Breast epithelium (tissue), 4 donors: ENCODE results near the gene PRR7. TPM values are rescaled to one million over a fixed set of nuclear protein-coding genes. Genes with fewer than 3 reads are reported as not detected.
"Not testable (repeated sequence)": the region's sequence is repeated elsewhere in the genome, so short reads cannot be mapped to it uniquely, and the experiment has no call there.

Experiments used
- DNase-seq, 2 donors: peaks; one replicate each; pipeline ENCODE4 v3.0.0-alpha.2; 2019; ENCODE audit warnings: low spot score in 2 of 2
- H3K27ac ChIP-seq, 2 donors: fragments of 200-600 bp; sonication (generic) in 1 of 2; one replicate each; pipeline ENCODE4 v1.5.1; 2016 to 2019; ENCODE audit warnings: mild to moderate bottlenecking in 1 of 2
- H3K27me3 ChIP-seq, 2 donors: fragments of 200-600 bp; sonication (generic) in 1 of 2; one replicate each; pipeline versions ENCODE4 v1.5.1 to v1.6.0; 2017 to 2019; ENCODE audit warnings: control low read depth in 1 of 2, mild to moderate bottlenecking in 1 of 2
- H3K36me3 ChIP-seq: fragments of 200-600 bp; one replicate; pipeline ENCODE4 v1.5.1; 2019
- H3K4me1 ChIP-seq, 2 donors: fragments of 200-600 bp; sonication (generic); one replicate each; pipeline ENCODE4 v1.5.1; 2016 to 2019; ENCODE audit warnings: control low read depth in 1 of 2
- H3K4me3 ChIP-seq, 3 donors: fragments of 200-600 bp; sonication (generic); 1 replicate in 2 of 3; 2 replicates in 1 of 3; pipeline ENCODE4 v1.5.1; 2016 to 2019; ENCODE audit warnings: mild to moderate bottlenecking in 3 of 3, moderate library complexity in 2 of 3
- H3K9me3 ChIP-seq, 2 donors: fragments of 200-600 bp; sonication (generic) in 1 of 2; one replicate each; pipeline ENCODE4 v1.5.1; 2016 to 2019; ENCODE audit warnings: control low read depth in 1 of 2
- POLR2A ChIP-seq: fragments of 450-650 bp; IDR thresholded peaks from one replicate; pipeline ENCODE4 v1.6.1; 2016; ENCODE audit warnings: antibody characterized with exemption, mild to moderate bottlenecking, moderate library complexity
- POLR2AphosphoS5 ChIP-seq, 3 donors: sonication (generic); formaldehyde crosslinking; IDR thresholded peaks; one replicate each; pipeline ENCODE4 v1.6.1; 2017; ENCODE audit warnings: antibody characterized with exemption in 3 of 3
- intact Hi-C: fragments of 100-400 bp; cut with DNase I; formaldehyde crosslinking; loops from one replicate; pipeline ENCODE4 v1.15.1; 2023; ENCODE audit warnings: low total_unique reads
- total RNA-seq, 3 donors: library from RNA; depleted of rRNA; stranded (reverse); fragments of >200 nt; gene quantifications; one replicate each; pipeline ENCODE4 v1.1.0, GENCODE V29; 2016
- TF ChIP-seq, protein P1 (sequence below), 3 donors: fragments of 450-650 bp; IDR thresholded peaks; one replicate each; pipeline ENCODE4 v1.5.1; 2016 to 2017; ENCODE audit warnings: antibody characterized with exemption in 3 of 3, mild to moderate bottlenecking in 3 of 3, moderate library complexity in 3 of 3

PRR7 gene
- total RNA-seq, 3 donors from 2014 or later, result 0.48 to 2.0 (median 1.3) TPM

GRCh38 chr5:177405805-177406204 is 40.8 kb upstream of the PRR7 start:
- DNase-seq, result no peak
- H3K4me3 ChIP-seq, result no peak overlapping the region
- no peak for TF ChIP-seq POLR2AphosphoS5 (IDR thresholded peaks at IDR 0.05)
- TF ChIP-seq POLR2A, result no peak
- TF ChIP-seq, protein P1, sequence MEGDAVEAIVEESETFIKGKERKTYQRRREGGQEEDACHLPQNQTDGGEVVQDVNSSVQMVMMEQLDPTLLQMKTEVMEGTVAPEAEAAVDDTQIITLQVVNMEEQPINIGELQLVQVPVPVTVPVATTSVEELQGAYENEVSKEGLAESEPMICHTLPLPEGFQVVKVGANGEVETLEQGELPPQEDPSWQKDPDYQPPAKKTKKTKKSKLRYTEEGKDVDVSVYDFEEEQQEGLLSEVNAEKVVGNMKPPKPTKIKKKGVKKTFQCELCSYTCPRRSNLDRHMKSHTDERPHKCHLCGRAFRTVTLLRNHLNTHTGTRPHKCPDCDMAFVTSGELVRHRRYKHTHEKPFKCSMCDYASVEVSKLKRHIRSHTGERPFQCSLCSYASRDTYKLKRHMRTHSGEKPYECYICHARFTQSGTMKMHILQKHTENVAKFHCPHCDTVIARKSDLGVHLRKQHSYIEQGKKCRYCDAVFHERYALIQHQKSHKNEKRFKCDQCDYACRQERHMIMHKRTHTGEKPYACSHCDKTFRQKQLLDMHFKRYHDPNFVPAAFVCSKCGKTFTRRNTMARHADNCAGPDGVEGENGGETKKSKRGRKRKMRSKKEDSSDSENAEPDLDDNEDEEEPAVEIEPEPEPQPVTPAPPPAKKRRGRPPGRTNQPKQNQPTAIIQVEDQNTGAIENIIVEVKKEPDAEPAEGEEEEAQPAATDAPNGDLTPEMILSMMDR (IDR thresholded peaks at IDR 0.05), result no peak
- H3K27me3 ChIP-seq, result peaks cover 2 to 15% of the 10 kb centered on the region in 2 donors
- intact Hi-C loops, result loop anchor here (5.0 kb wide), 1 partner anchor 41 kb away; the partner anchor contains the start of gene PRR7
- H3K4me1 ChIP-seq, result peaks cover 5% of the 10 kb centered on the region in 2 donors
- no peaks in the 10 kb centered on the region for H3K9me3 ChIP-seq
- no peaks in the 10 kb centered on the region for H3K36me3 ChIP-seq
- H3K27ac ChIP-seq, result no peak overlapping the region

GRCh38 chr5:177409043-177409801 is 37.4 kb upstream of the PRR7 start, which contains the start of gene F12:
Gene F12, minus strand, starts transcription at chr5:177409564. Its CDS starts 37 bp downstream, at chr5:177409527.
- Histone ChIP-seq H3K36me3 (no peaks in the 10 kb centered on the region), H3K27ac (no peak within 1 kb of the TSS), H3K27me3 (no peaks in the 10 kb centered on the region), H3K4me1 (peaks cover 0 to 5% of the 10 kb centered on the region in 2 donors), H3K9me3 (no peaks in the 10 kb centered on the region), H3K4me3 (no peak within 1 kb of the TSS)
- TF ChIP-seq POLR2A (no peak), POLR2AphosphoS5 (IDR thresholded peaks at IDR 0.05) (no peak)
- TF ChIP-seq, protein P1 (IDR thresholded peaks at IDR 0.05), result no peak
- intact Hi-C loops, result loop anchor here (5.0 kb wide), 1 partner anchor 38 kb away; the partner anchor contains the start of gene PRR7
- no peak for DNase-seq

DNA sequence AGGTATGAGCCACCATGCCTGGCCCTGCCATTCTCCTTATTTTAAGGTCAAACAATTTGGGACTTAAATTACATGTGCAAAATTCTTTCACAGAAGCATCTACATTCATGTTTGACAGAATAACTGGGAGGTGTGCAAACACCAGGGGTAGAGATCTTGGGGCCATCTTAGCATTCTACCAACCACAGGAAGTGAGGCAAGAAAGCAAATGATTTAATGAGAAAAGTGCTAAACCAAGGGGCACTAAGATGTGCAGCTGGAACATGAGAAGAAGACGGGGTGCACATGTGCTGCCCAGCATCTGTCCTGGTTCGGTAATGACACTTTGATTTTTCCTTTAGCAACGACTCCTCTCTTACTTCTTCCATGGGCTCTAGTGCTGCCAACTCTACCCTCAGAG is 36.0 kb upstream of the PRR7 start:
- intact Hi-C loops, result no loop called here
- Histone ChIP-seq H3K27ac (no peak overlapping the region), H3K4me3 (no peak overlapping the region), H3K36me3 (no peaks in the 10 kb centered on the region), H3K27me3 (no peaks in the 10 kb centered on the region), H3K4me1 (no peaks in the 10 kb centered on the region), H3K9me3 (no peaks in the 10 kb centered on the region)
- DNase-seq, result no peak
- no peak for TF ChIP-seq POLR2A
- TF ChIP-seq, protein P1 (IDR thresholded peaks at IDR 0.05), result no peak
- TF ChIP-seq POLR2AphosphoS5 (IDR thresholded peaks at IDR 0.05), result no peak

DNA sequence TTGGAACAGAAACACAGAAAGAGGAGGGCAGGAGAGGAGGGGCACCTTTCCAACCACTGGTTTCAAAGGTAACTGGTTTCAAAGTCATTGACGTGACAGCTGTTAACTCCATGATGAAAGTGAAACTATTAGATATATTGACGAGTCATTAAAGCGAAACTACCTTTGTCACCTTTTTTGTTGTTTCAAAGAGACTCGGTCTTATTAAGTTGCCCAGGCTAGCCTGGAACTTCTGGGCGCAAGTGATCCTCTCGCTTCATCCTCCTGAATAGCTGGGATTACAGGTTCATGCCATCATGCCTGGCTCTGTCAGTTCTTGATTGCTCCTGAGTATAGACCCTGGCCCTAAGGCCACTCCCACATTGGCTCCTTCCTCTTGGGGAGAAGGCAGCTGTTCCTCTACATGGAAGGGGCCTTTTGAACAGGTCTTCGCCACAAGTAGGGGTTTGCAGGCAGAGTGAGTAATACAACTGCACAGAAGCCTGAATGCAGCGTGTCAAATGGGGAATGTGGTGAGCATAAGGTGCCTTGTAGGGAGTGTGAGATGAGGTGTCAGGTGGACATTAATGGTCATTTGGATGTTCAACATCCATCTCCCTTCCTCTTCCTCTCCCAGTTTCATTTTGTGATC is 33.9 kb upstream of the PRR7 start:
- no peak overlapping the region for H3K27ac ChIP-seq
- H3K4me1 ChIP-seq, result no peaks in the 10 kb centered on the region
- no peaks in the 10 kb centered on the region for H3K9me3 ChIP-seq
- intact Hi-C loops, result no loop called here
- H3K27me3 ChIP-seq, result no peaks in the 10 kb centered on the region
- no peaks in the 10 kb centered on the region for H3K36me3 ChIP-seq
- no peak for TF ChIP-seq POLR2AphosphoS5 (IDR thresholded peaks at IDR 0.05)
- TF ChIP-seq POLR2A, result no peak
- TF ChIP-seq, protein P1 (IDR thresholded peaks at IDR 0.05), result no peak
- no peak for DNase-seq
- no peak overlapping the region for H3K4me3 ChIP-seq

GRCh38 chr5:177414481-177414880 is 32.1 kb upstream of the PRR7 start:
- Histone ChIP-seq H3K9me3 (no peaks in the 10 kb centered on the region), H3K36me3 (no peaks in the 10 kb centered on the region), H3K4me1 (no peaks in the 10 kb centered on the region), H3K27me3 (no peaks in the 10 kb centered on the region), H3K27ac (no peak overlapping the region), H3K4me3 (no peak overlapping the region)
- intact Hi-C loops, result no loop called here
- no peak for DNase-seq
- TF ChIP-seq POLR2AphosphoS5 (IDR thresholded peaks at IDR 0.05) (no peak), POLR2A (no peak)
- TF ChIP-seq, protein P1 (IDR thresholded peaks at IDR 0.05), result no peak

- H3K4me3 ChIP-seq, H3K27ac ChIP-seq, H3K36me3 ChIP-seq, H3K9me3 ChIP-seq, intact Hi-C loops, H3K4me1 ChIP-seq, H3K27me3 ChIP-seq, DNase-seq: not testable (repeated sequence)
These were observed 29.5 kb upstream of the PRR7 start for GRCh38 chr5:177417081-177417480.
